GM12878 (cell line): ENCODE results near the gene NRG4. TPM values are rescaled to one million over a fixed set of nuclear protein-coding genes. Genes with fewer than 3 reads are reported as not detected.

Experiments used
- ATAC-seq: fragments of 200-7000 bp; cut with Tn5 transposase; 3 replicates; pipeline ENCODE4 v1.9.1; 2020; ENCODE audit warnings: mild to moderate bottlenecking, moderate library complexity
- BruUV-seq: library from RNA; stranded (reverse); fragments of 400-500 nt; replicated peaks from 2 replicates; lab custom pipeline; 2021; lab: Mats Ljungman, UMichigan
- CTCF ChIA-PET: fragments of 300-600 bp; sonication (Branson Sonifier 250); formaldehyde crosslinking; extraction: SDS; loops from one replicate; lab custom pipeline; 2021; ENCODE audit warnings: inconsistent platforms; lab: Yijun Ruan, JAX
- POLR2A ChIA-PET: fragments of 350-600 bp; formaldehyde crosslinking; extraction: SDS; loops from one replicate; lab custom pipeline; 2021; ENCODE audit warnings: inconsistent platforms; lab: Charles Lee
- RAD21 ChIA-PET: fragments of 300-600 bp; sonication (Branson Sonifier 250); formaldehyde crosslinking; loops from one replicate; lab custom pipeline; 2023; ENCODE audit warnings: antibody characterized with exemption; ENCODE audit not compliant: unreplicated experiment; lab: Charles Lee
- SMC1A ChIA-PET: fragments of 300-600 bp; sonication (Branson Sonifier 250); formaldehyde crosslinking; loops from one replicate; lab custom pipeline; 2023; ENCODE audit not compliant: unreplicated experiment, uncharacterized antibody; lab: Charles Lee
- DNase-seq: peaks from one replicate; pipeline ENCODE4 v3.0.0-alpha.2; 2011; ENCODE audit warnings: low read depth, low spot score
- FAIRE-seq: peaks from 3 replicates; lab custom pipeline; 2011; peaks lifted over from hg19 to GRCh38; lab: Jason Lieb, UNC
- H2AFZ ChIP-seq: 2 replicates; pipeline ENCODE4 v1.6.0; 2011; ENCODE audit warnings: low read depth, low read length, control low read depth; ENCODE audit not compliant: control insufficient read depth
- H3K27ac ChIP-seq: 2 replicates; pipeline ENCODE4 v1.5.1; 2011; ENCODE audit warnings: control low read depth; ENCODE audit not compliant: control insufficient read depth, insufficient read depth
- H3K27me3 ChIP-seq, 2 experiments: replicated peaks in 1 of 2; 2 replicates each; pipeline versions ENCODE4 v1.6.0 to v1.6.1; 2011; ENCODE audit warnings: low read length in 1 of 2; ENCODE audit not compliant: control insufficient read depth in 2 of 2, insufficient read depth in 2 of 2
- H3K36me3 ChIP-seq, 2 experiments: 2 replicates each; pipeline ENCODE4 v1.5.1; 2011; ENCODE audit warnings: low read length in 1 of 2; ENCODE audit not compliant: control insufficient read depth in 2 of 2, insufficient read depth in 2 of 2
- H3K4me1 ChIP-seq: 2 replicates; pipeline ENCODE4 v1.6.1; 2011; ENCODE audit warnings: mild to moderate bottlenecking, low read length, moderate library complexity, mixed read lengths; ENCODE audit not compliant: control insufficient read depth, insufficient read depth
- H3K4me2 ChIP-seq: 2 replicates; pipeline ENCODE4 v1.6.0; 2011; ENCODE audit warnings: control low read depth; ENCODE audit not compliant: control insufficient read depth, insufficient read depth
- H3K4me3 ChIP-seq: fragments of 200-600 bp; sonication (generic); 2 replicates; pipeline ENCODE4 v1.5.1; 2016
- H3K79me2 ChIP-seq: 2 replicates; pipeline ENCODE4 v1.6.0; 2011; ENCODE audit warnings: low read length; ENCODE audit not compliant: control insufficient read depth, insufficient read depth
- H3K9ac ChIP-seq: 2 replicates; pipeline ENCODE4 v1.8.0; 2011; ENCODE audit warnings: low read length, control low read depth, mixed read lengths; ENCODE audit not compliant: control insufficient read depth, insufficient read depth
- H3K9me3 ChIP-seq: replicated peaks from 3 replicates; pipeline ENCODE4 v1.5.1; 2011; ENCODE audit warnings: mild to moderate bottlenecking, low read length; ENCODE audit not compliant: control insufficient read depth, insufficient read depth
- H4K20me1 ChIP-seq: 2 replicates; pipeline ENCODE4 v1.6.0; 2011; ENCODE audit not compliant: control insufficient read depth, insufficient read depth
- RAD21 ChIP-seq: IDR thresholded peaks from 2 replicates; pipeline ENCODE4 v1.6.1; 2011; ENCODE audit warnings: mild to moderate bottlenecking, low read depth, low read length, moderate library complexity; ENCODE audit not compliant: insufficient read depth
- WGBS: methylation state at CpG from one replicate; pipeline ENCODE4 v1.1.6; 2016; ENCODE audit warnings: low lambda C conversion rate; ENCODE audit not compliant: insufficient replicate concordance, insufficient coverage; ENCODE audit errors: missing lambda C conversion rate; 5-methylcytosine and 5-hydroxymethylcytosine counted together
- in situ Hi-C: fragments of 300-500 bp; cut with MboI; formaldehyde crosslinking; loops from 9 replicates; pipeline ENCODE4 v1.14.3; 2018; ENCODE audit warnings: mixed read lengths
- intact Hi-C: fragments of 100-400 bp; cut with micrococcal nuclease; formaldehyde crosslinking; loops from one replicate; pipeline ENCODE4 v1.14.2; 2022; ENCODE audit not compliant: unreplicated experiment
- polyA plus RNA-seq, 11 experiments: library from polyadenylated mRNA; depleted of rRNA in 4 of 11; unstranded in 6 of 11; stranded (reverse) in 5 of 11; fragments of >200 nt; fragmentation: Nextera tagmentation in 4 of 11; fragmentation: Illumina TruSeq in 1 of 11; extraction: Ambion mirVana in 4 of 11; extraction: Trizol in 1 of 11; gene quantifications; 1 replicate in 1 of 11; 2 replicates in 10 of 11; pipeline versions ENCODE4 v1.2.1 to v1.2.3, GENCODE V29; 2011 to 2016; ENCODE audit warnings: inconsistent platforms in 2 of 11, missing spikeins in 2 of 11, low read depth in 1 of 11
- total RNA-seq, 4 experiments: library from RNA; depleted of rRNA in 3 of 4; stranded (reverse); fragments of >200 nt in 3 of 4; fragmentation: Illumina TruSeq in 1 of 4; extraction: Trizol in 1 of 4; gene quantifications; 2 replicates each; pipeline versions ENCODE4 v1.2.1 to v1.2.3, GENCODE V29; 2013 to 2021
- TF ChIP-seq, protein P1 (sequence below): IDR thresholded peaks from 2 replicates; pipeline ENCODE4 v1.6.1; 2011; ENCODE audit warnings: low read depth, low read length, improper control_type of control experiment, borderline replicate concordance
- TF ChIP-seq, protein P2 (sequence below), 3 experiments: IDR thresholded peaks in 2 of 3; conservative IDR thresholded peaks in 1 of 3; 2 replicates each; pipeline ENCODE4 v1.5.1; 2011; ENCODE audit warnings: low read depth in 3 of 3, low read length in 3 of 3, mild to moderate bottlenecking in 3 of 3, control low read depth in 2 of 3, moderate library complexity in 2 of 3, inconsistent platforms in 1 of 3, mixed read lengths in 1 of 3; ENCODE audit not compliant: control insufficient read depth in 2 of 3, insufficient read depth in 1 of 3; ENCODE audit errors: extremely low read depth in 1 of 3

Gene NRG4
- total and polyA plus RNA-seq, 10 of the 15 experiments (the other 5 are each of a cell fraction or from before 2014, with no cell fraction given) = 0.76 to 8.3 (median 5.5) TPM

DNA sequence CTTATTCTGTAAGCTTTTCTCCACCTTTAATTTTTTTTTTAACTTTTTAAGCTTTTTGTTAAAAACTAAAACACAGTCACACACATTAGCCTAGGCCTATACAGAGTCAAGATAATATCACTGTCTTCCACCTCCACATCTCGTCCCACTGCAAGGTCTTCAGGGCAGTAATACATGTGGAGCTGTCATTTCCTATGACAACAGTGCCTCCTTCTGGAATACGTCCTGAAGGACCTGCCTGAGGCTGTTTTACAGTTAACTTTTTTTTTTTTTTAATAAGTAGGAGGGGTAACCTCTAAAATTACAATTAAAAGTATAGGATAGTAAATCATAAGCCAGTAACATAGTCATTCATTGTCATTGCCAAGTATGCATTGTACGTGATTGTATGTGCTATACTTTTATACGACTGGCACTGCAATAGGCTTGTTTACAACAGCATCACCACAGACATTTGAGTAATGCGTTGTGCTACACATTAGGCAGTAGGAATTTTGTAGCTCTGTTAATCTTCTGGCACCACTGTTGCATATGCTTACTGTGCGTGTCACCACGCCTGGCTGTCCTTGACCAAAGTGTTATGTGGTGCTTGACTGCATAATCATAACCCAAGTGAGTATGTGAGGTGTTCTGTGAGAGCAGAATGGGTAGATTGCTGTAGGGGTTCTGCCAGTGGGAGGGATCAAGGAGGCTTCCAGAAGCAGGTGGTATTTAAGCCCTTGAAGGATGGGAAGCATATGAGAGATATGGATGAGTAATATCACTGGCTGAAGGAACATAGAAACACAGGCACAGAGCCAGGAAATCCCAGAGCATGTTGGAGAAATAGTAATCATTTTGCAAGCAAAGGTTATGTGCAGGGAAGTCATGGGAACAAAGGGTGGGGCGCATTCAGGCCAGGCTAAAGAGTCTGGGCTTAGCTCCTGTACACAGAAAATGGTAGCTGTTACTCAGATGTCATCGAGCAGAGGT lies 90.2 kb downstream of the NRG4 start:
- Histone ChIP-seq H3K4me3 (no peak overlapping the region), H3K4me2 (no peak overlapping the region), H2AFZ (no peak overlapping the region), H3K4me1 (peaks cover 4% of the 10 kb centered on the region; the same call in 1 of the 2 replicates), H3K79me2 (peaks cover 9% of the 10 kb centered on the region), H3K27ac (no peak overlapping the region), H3K9me3 (no peaks in the 10 kb centered on the region), H3K27me3 (no peaks in the 10 kb centered on the region), H3K9ac (no peak overlapping the region), H3K36me3 (peaks cover 9 to 15% of the 10 kb centered on the region in 2 experiments; a peak in 3 of 4 replicates), H4K20me1 (no peaks in the 10 kb centered on the region)
- ChIA-PET POLR2A (no interaction called here), SMC1A (interaction anchor here (0.6 to 3.1 kb wide), 7 partner anchors 9 to 139 kb away, joined by 3 to 12 read pairs (median 5); no protein-coding TSS in a partner anchor), CTCF (interaction anchor here (0.7 to 3.7 kb wide), 13 partner anchors 9 to 218 kb away, joined by 3 to 22 read pairs (median 4); partner anchors contain the start of gene FBXO22), RAD21 (interaction anchor here (1.2 to 1.3 kb wide), 2 partner anchors 112 to 217 kb away, joined by 5 to 6 read pairs; no protein-coding TSS in a partner anchor)
- DNase-seq (no peak), ATAC-seq (peak; percentile 42; the same call in 2 of the 3 replicates), FAIRE-seq (no peak)
- in situ Hi-C loops (no loop called here), intact Hi-C loops (no loop called here)
- no TSS peak for BruUV-seq
- TF ChIP-seq, protein P1, sequence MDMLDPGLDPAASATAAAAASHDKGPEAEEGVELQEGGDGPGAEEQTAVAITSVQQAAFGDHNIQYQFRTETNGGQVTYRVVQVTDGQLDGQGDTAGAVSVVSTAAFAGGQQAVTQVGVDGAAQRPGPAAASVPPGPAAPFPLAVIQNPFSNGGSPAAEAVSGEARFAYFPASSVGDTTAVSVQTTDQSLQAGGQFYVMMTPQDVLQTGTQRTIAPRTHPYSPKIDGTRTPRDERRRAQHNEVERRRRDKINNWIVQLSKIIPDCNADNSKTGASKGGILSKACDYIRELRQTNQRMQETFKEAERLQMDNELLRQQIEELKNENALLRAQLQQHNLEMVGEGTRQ = no peak
- TF ChIP-seq RAD21 = peak; percentile 55
- TF ChIP-seq, protein P2, sequence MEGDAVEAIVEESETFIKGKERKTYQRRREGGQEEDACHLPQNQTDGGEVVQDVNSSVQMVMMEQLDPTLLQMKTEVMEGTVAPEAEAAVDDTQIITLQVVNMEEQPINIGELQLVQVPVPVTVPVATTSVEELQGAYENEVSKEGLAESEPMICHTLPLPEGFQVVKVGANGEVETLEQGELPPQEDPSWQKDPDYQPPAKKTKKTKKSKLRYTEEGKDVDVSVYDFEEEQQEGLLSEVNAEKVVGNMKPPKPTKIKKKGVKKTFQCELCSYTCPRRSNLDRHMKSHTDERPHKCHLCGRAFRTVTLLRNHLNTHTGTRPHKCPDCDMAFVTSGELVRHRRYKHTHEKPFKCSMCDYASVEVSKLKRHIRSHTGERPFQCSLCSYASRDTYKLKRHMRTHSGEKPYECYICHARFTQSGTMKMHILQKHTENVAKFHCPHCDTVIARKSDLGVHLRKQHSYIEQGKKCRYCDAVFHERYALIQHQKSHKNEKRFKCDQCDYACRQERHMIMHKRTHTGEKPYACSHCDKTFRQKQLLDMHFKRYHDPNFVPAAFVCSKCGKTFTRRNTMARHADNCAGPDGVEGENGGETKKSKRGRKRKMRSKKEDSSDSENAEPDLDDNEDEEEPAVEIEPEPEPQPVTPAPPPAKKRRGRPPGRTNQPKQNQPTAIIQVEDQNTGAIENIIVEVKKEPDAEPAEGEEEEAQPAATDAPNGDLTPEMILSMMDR (IDR thresholded peaks at IDR 0.05 in 2 of 3, conservative IDR thresholded peaks at IDR 0.05 in 1 of 3; ENCODE audit: control insufficient read depth in 2 of 3, extremely low read depth in 1 of 3, insufficient read depth in 1 of 3, low read depth in 3 of 3, low read length in 3 of 3) = peak; percentile 18 to 29 (median 26); a peak in 4 of 6 replicates
- 91% methylated on average over 9 of the region's 9 CpGs for WGBS
